Endodermal cell (in vitro differentiated cells): Measurements from ENCODE around the gene PARVA. TPM values are rescaled to one million over a fixed set of nuclear protein-coding genes. Genes with fewer than 3 reads are reported as not detected.

ENCODE experiments used
- DNase-seq: peaks from one replicate; pipeline ENCODE4 v3.0.0-alpha.2; 2017
- H3K27ac ChIP-seq: 2 replicates; pipeline ENCODE4 v1.5.1; 2013; ENCODE audit warnings: mild to moderate bottlenecking, low read depth, low read length, moderate library complexity
- H3K27me3 ChIP-seq: 2 replicates; pipeline ENCODE4 v1.6.1; 2013; ENCODE audit warnings: mild to moderate bottlenecking, low read length, moderate library complexity; ENCODE audit not compliant: insufficient read depth, control insufficient read depth, poor library complexity, severe bottlenecking
- H3K36me3 ChIP-seq: 2 replicates; pipeline ENCODE4 v1.7.0; 2013; ENCODE audit warnings: mild to moderate bottlenecking, low read length, moderate library complexity; ENCODE audit not compliant: control insufficient read depth, insufficient read depth
- H3K4me1 ChIP-seq: one replicate; pipeline ENCODE4 v1.7.0; 2013; ENCODE audit warnings: low read length; ENCODE audit not compliant: control insufficient read depth, insufficient read depth
- H3K4me3 ChIP-seq: 2 replicates; pipeline ENCODE4 v1.5.1; 2013; ENCODE audit warnings: mild to moderate bottlenecking, low read length, moderate library complexity
- H3K9ac ChIP-seq: 2 replicates; pipeline ENCODE4 v1.6.1; 2013; ENCODE audit warnings: mild to moderate bottlenecking, low read length, moderate library complexity; ENCODE audit not compliant: poor library complexity, severe bottlenecking; ENCODE audit errors: extremely low read depth
- H3K9me3 ChIP-seq: 2 replicates; pipeline ENCODE4 v1.6.1; 2013; ENCODE audit warnings: mild to moderate bottlenecking, low read length, moderate library complexity; ENCODE audit not compliant: control insufficient read depth
- H3K27ac Mint-ChIP-seq: 2 replicates; pipeline ENCODE4 v1.8.0; 2020; ENCODE audit warnings: mixed read lengths
- H3K27me3 Mint-ChIP-seq: 2 replicates; pipeline ENCODE4 v1.8.0; 2021; ENCODE audit warnings: mild to moderate bottlenecking, mixed read lengths; ENCODE audit not compliant: insufficient read depth
- H3K36me3 Mint-ChIP-seq: 2 replicates; pipeline ENCODE4 v1.8.0; 2020; ENCODE audit warnings: low read depth, mixed read lengths
- H3K4me1 Mint-ChIP-seq: 2 replicates; pipeline ENCODE4 v1.8.0; 2020; ENCODE audit warnings: mixed read lengths
- H3K4me3 Mint-ChIP-seq: 2 replicates; pipeline ENCODE4 v1.8.0; 2020; ENCODE audit warnings: mild to moderate bottlenecking, moderate library complexity, mixed read lengths
- H3K9me3 Mint-ChIP-seq: 2 replicates; pipeline ENCODE4 v1.8.0; 2020; ENCODE audit warnings: mild to moderate bottlenecking, mixed read lengths
- WGBS, 2 experiments: methylation state at CpG; one replicate each; pipeline versions ENCODE4 v1.1.5 to v1.1.7; 2013; ENCODE audit warnings: missing lambda C conversion rate in 2 of 2, mixed read lengths in 1 of 2; ENCODE audit not compliant: insufficient coverage in 1 of 2, insufficient read length in 1 of 2; 5-methylcytosine and 5-hydroxymethylcytosine counted together
- total RNA-seq, 2 donors: library from RNA; stranded (reverse); fragmentation: NEBNext Ultra II Directional in 1 of 2; extraction: Animal tissue kit (Norgen Biotek cat#: 25700) in 1 of 2; gene quantifications; 2 replicates in 1 of 2; 3 replicates in 1 of 2; pipeline ENCODE4 v1.2.1, GENCODE V29; 2021
- TF ChIP-seq, protein P1 (sequence below): fragments of 200-600 bp; sonication (generic); conservative IDR thresholded peaks from 2 replicates; pipeline ENCODE4 v1.5.0; 2021; ENCODE audit warnings: antibody characterized with exemption, mild to moderate bottlenecking

The PARVA gene
- total RNA-seq, 2 donors from 2014 or later: 27.3 to 37.3 TPM

DNA sequence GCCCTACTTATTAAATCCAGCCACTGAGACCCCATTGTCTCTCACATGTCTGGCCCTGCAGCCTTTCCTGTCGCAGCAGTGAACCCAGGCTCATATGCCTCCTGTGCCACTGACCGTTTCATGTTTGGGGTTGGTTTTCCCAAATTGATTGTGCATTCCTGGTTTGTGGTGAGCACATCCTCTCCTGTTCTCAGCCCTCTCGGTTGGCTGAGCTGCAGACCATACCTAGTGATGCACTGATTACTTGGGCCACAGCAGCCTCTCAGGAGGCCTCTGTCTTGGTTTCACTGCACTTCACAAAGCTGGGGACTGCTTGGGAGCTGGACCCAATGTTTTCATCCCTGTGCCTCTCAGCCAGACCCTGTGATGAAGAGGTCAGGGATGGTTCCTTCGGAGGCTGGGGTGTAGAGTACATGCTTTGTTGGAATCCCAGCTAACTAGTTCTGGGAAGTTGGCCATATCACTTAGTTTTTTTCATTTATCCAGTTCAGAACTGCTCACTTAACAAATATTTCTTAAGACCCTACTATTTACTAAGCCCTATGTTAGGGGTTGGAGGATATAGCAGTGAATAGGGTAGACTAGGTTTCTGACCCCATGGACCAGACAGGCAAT, 30.9 kb downstream of the PARVA start:
- H3K4me1 Mint-ChIP-seq: peaks cover 11% of the 10 kb centered on the region
- 94 to 100% methylated on average over 2 to 4 of the region's 4 CpGs for WGBS, 2 experiments
- Histone ChIP-seq H3K9ac (no peak overlapping the region), H3K27me3 (no peaks in the 10 kb centered on the region), H3K4me3 (no peak overlapping the region), H3K9me3 (peaks cover 8% of the 10 kb centered on the region), H3K27ac (no peak overlapping the region), H3K4me1 (no peaks in the 10 kb centered on the region), H3K36me3 (no peaks in the 10 kb centered on the region)
- H3K27ac Mint-ChIP-seq: no peak overlapping the region
- H3K4me3 Mint-ChIP-seq: no peak overlapping the region
- no peaks in the 10 kb centered on the region for H3K27me3 Mint-ChIP-seq
- DNase-seq: no peak
- peaks cover 6% of the 10 kb centered on the region for H3K36me3 Mint-ChIP-seq
- peaks cover 4% of the 10 kb centered on the region for H3K9me3 Mint-ChIP-seq
- TF ChIP-seq, protein P1, sequence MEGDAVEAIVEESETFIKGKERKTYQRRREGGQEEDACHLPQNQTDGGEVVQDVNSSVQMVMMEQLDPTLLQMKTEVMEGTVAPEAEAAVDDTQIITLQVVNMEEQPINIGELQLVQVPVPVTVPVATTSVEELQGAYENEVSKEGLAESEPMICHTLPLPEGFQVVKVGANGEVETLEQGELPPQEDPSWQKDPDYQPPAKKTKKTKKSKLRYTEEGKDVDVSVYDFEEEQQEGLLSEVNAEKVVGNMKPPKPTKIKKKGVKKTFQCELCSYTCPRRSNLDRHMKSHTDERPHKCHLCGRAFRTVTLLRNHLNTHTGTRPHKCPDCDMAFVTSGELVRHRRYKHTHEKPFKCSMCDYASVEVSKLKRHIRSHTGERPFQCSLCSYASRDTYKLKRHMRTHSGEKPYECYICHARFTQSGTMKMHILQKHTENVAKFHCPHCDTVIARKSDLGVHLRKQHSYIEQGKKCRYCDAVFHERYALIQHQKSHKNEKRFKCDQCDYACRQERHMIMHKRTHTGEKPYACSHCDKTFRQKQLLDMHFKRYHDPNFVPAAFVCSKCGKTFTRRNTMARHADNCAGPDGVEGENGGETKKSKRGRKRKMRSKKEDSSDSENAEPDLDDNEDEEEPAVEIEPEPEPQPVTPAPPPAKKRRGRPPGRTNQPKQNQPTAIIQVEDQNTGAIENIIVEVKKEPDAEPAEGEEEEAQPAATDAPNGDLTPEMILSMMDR: no peak

DNA sequence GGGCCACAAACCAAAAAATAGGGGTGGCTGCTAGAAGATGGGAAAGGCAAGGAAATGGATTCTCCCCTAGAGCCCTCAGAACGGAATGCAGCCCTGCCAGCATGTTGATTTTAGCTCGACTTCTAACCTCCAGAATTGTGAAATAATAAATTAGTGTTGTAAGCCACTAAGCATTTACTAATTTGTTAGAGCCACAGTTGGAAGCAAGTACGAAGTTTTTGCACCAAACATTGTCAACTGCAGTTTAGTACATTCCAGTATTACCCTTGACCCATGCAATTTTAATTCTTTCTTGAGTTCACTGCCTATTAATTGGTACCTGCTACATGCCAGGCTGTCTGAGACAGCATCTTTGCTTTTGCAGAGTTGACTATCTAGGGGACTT, 32.2 kb downstream of the PARVA start:
- no peaks in the 10 kb centered on the region for H3K27me3 Mint-ChIP-seq
- H3K9ac ChIP-seq: no peak overlapping the region
- H3K36me3 Mint-ChIP-seq: peaks cover 6% of the 10 kb centered on the region
- H3K9me3 ChIP-seq: peaks cover 8% of the 10 kb centered on the region
- no peak overlapping the region for H3K4me3 ChIP-seq
- H3K4me1 Mint-ChIP-seq: peaks cover 15% of the 10 kb centered on the region
- H3K9me3 Mint-ChIP-seq: peaks cover 4% of the 10 kb centered on the region
- whole genome bisulfite sequencing, 2 experiments: 62 to 77% methylated on average over 3 of the region's 3 CpGs
- no peaks in the 10 kb centered on the region for H3K36me3 ChIP-seq
- H3K27me3 ChIP-seq: no peaks in the 10 kb centered on the region
- no peak overlapping the region for H3K27ac ChIP-seq
- no peak for DNase-seq
- TF ChIP-seq, protein P1: no peak
- no peak overlapping the region for H3K4me3 Mint-ChIP-seq
- H3K4me1 ChIP-seq: no peaks in the 10 kb centered on the region
- H3K27ac Mint-ChIP-seq: no peak overlapping the region

DNA sequence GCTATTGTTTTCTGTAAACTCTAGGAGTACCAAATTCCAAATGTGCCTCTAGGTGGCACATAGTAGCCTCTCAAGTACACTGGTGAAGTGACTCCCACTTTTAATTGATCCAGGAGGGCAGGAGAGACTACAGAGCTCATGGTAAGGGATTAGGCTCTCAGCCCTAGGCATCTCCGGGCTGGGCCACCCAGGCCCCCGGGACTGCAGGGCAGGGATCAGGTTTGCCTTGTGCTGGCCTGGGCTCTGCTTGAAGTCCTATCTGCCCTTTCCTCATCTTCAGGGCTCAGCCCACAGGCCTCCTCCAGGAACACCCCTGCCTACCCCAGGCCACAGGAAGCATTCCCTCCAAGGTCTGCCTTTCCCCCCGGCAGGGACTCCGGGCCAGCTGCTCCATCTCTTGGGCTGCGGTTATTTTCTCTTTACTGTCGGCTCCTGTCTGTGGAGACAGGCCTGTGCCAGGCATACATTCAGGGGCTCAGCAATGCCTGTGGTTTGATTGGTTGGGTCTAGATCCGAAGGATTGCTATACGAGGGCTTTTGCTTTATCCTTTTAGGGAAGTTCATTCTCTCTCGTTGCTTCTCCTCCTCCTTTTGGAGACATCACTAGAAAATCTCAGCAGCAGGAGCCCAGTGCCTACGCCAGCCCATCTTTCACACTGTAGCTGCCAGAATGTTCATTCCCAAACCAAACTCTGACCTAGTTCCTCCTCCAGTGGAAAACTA, 32.8 kb downstream of the PARVA start:
- Mint-ChIP-seq H3K27ac (peak overlapping the region; percentile 52), H3K9me3 (peaks cover 4% of the 10 kb centered on the region), H3K4me1 (peaks cover 20% of the 10 kb centered on the region), H3K4me3 (no peak overlapping the region), H3K36me3 (peaks cover 6% of the 10 kb centered on the region), H3K27me3 (no peaks in the 10 kb centered on the region)
- DNase-seq: peak; percentile 74
- no peaks in the 10 kb centered on the region for H3K36me3 ChIP-seq
- H3K4me3 ChIP-seq: no peak overlapping the region
- H3K27me3 ChIP-seq: no peaks in the 10 kb centered on the region
- no peak overlapping the region for H3K9ac ChIP-seq
- H3K27ac ChIP-seq: no peak overlapping the region
- no peaks in the 10 kb centered on the region for H3K4me1 ChIP-seq
- TF ChIP-seq, protein P1: peak; percentile 56
- WGBS, 2 experiments: 69 to 79% methylated on average over 6 to 10 of the region's 10 CpGs
- H3K9me3 ChIP-seq: peaks cover 8% of the 10 kb centered on the region
